Mucosa of descending colon (tissue), 3 donors: ENCODE results near the gene SRGAP3. TPM values are rescaled to one million over a fixed set of nuclear protein-coding genes. Genes with fewer than 3 reads are reported as not detected.

ENCODE experiments used
- ATAC-seq: fragments of 200-7000 bp; cut with Tn5 transposase; one replicate; pipeline ENCODE4 v1.9.1; 2020; ENCODE audit warnings: mild to moderate bottlenecking, moderate library complexity
- DNase-seq, 3 donors: peaks; one replicate each; pipeline ENCODE4 v3.0.0-alpha.2; 2020
- H3K36me3 ChIP-seq: fragments of 200-600 bp; one replicate; pipeline ENCODE4 v1.8.0; 2021; ENCODE audit warnings: low read depth, mild to moderate bottlenecking
- H3K4me1 ChIP-seq: fragments of 200-600 bp; one replicate; pipeline ENCODE4 v1.8.0; 2021; ENCODE audit warnings: low read depth, mild to moderate bottlenecking
- H3K4me3 ChIP-seq: fragments of 200-600 bp; one replicate; pipeline ENCODE4 v1.8.0; 2021; ENCODE audit warnings: mild to moderate bottlenecking
- H3K9me3 ChIP-seq: fragments of 200-600 bp; one replicate; pipeline ENCODE4 v1.8.0; 2021; ENCODE audit warnings: mild to moderate bottlenecking
- CTCF ChIP-seq: fragments of 200-600 bp; IDR thresholded peaks from one replicate; pipeline ENCODE4 v1.8.0; 2022; ENCODE audit warnings: antibody characterized with exemption, mild to moderate bottlenecking
- intact Hi-C, 2 donors: fragments of 100-400 bp; cut with DNase I in 1 of 2; cut with micrococcal nuclease in 1 of 2; formaldehyde crosslinking; loops; one replicate each; pipeline versions ENCODE4 v1.11.0 to v1.11.1; 2022; cut with DNase I, micrococcal nuclease
- total RNA-seq, 3 donors: library from RNA; stranded (reverse); fragmentation: NEBNext Ultra II Directional in 2 of 3; extraction: Animal tissue kit (Norgen Biotek cat#: 25700) in 2 of 3; gene quantifications; one replicate each; pipeline versions ENCODE4 v1.2.1 to v1.2.4, GENCODE V29; 2021 to 2023
- donor health status: DM: no; HTN: no; CAD: no; lungs with moderate emphysema.
- donor health status: DM: no; HTN: no; CAD: no.
- donor health status: DM: no; HTN: yes; CAD: no.

SRGAP3 gene
- total RNA-seq, 3 donors from 2014 or later = 6.4 to 9.0 (median 8.6) TPM

- Histone ChIP-seq H3K4me3 (no peak overlapping the region), H3K4me1 (no peaks in the 10 kb centered on the region), H3K36me3 (no peaks in the 10 kb centered on the region), H3K9me3 (no peaks in the 10 kb centered on the region)
- DNase-seq = no peak
- intact Hi-C loops = no loop called here
- TF ChIP-seq CTCF = no peak
- ATAC-seq = no peak
Measured at GRCh38 chr3:8997151-8997550, 252.3 kb downstream of the SRGAP3 start.

GRCh38 chr3:8996681-8997121 is 252.7 kb downstream of the SRGAP3 start:
- peak; percentile 48 for ATAC-seq
- peak in 1 of 3 donors; percentile 32 for DNase-seq
- intact Hi-C loops = no loop called here

GRCh38 chr3:8996216-8996615 is 253.2 kb downstream of the SRGAP3 start:
- ATAC-seq (no peak), DNase-seq (no peak)
- Histone ChIP-seq H3K4me3 (no peak overlapping the region), H3K9me3 (no peaks in the 10 kb centered on the region), H3K4me1 (no peaks in the 10 kb centered on the region), H3K36me3 (no peaks in the 10 kb centered on the region)
- intact Hi-C loops = no loop called here
- TF ChIP-seq CTCF = no peak

More at GRCh38 chr3:8996681-8997121, 252.7 kb downstream of the SRGAP3 start:
- Histone ChIP-seq H3K36me3 (no peaks in the 10 kb centered on the region), H3K9me3 (no peaks in the 10 kb centered on the region), H3K4me1 (no peaks in the 10 kb centered on the region), H3K4me3 (no peak overlapping the region)
- TF ChIP-seq CTCF = no peak

GRCh38 chr3:8994226-8994625 is 255.2 kb downstream of the SRGAP3 start:
- Histone ChIP-seq H3K9me3 (no peaks in the 10 kb centered on the region), H3K36me3 (no peaks in the 10 kb centered on the region), H3K4me1 (no peaks in the 10 kb centered on the region), H3K4me3 (no peak overlapping the region)
- intact Hi-C loops = no loop called here
- ATAC-seq (no peak), DNase-seq (no peak)
- no peak for TF ChIP-seq CTCF

GRCh38 chr3:8993331-8993730 is 256.1 kb downstream of the SRGAP3 start:
- intact Hi-C loops = no loop called here
- Histone ChIP-seq H3K36me3 (no peaks in the 10 kb centered on the region), H3K4me1 (no peaks in the 10 kb centered on the region), H3K9me3 (no peaks in the 10 kb centered on the region), H3K4me3 (no peak overlapping the region)
- DNase-seq (no peak), ATAC-seq (no peak)
- TF ChIP-seq CTCF = no peak

GRCh38 chr3:8992854-8993253 is 256.6 kb downstream of the SRGAP3 start:
- no peak for ATAC-seq
- intact Hi-C loops = no loop called here

More at GRCh38 chr3:8992854-8993253, 256.6 kb downstream of the SRGAP3 start:
- Histone ChIP-seq H3K4me1 (no peaks in the 10 kb centered on the region), H3K4me3 (no peak overlapping the region), H3K36me3 (no peaks in the 10 kb centered on the region), H3K9me3 (no peaks in the 10 kb centered on the region)
- no peak for DNase-seq
- no peak for TF ChIP-seq CTCF
